Measurements from ENCODE around the gene C3orf52. TPM values are rescaled to one million over a fixed set of nuclear protein-coding genes. Genes with fewer than 3 reads are reported as not detected.
A peak's percentile ranks its signal among the peaks of the same experiment; 100 is the strongest.

The C3orf52 gene
- total RNA-seq, 1 donor from 2014 or later, result 4.2 TPM

DNA sequence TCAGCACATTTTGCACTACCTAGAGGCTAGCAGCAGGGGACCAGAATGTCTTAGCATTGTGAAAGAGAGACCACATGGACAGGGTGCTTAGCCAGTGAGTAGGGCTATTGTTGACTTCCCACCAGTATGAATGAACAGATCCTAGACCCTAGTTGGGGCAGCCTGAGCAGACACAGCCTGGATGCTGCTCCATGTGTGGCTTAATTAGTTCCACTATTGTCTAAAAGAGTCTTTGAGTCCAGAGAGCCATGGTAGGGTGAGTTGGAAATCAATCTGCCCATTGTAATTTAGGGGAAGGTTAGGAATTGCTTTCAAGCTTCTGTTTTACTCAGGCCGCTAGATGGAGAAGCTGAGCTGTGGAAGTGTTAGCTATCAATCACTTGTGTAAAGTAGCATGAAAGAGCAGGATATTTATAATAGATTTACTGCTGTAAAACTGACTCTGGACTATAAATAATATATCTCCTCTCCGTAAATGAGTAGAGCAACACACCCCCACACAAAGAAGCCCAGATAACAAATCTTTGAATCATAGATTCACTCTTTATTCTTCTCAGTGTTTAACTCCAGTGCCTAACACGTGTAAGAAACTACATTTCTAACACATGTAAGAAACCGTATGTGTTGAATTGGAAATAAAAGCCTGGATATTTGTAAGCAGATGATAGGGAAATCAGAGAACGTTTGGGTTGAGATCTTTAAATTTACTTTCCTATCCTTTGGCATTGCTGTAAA lies 50.9 kb downstream of the C3orf52 start:
- DNase-seq, result peak; percentile 71

DNA sequence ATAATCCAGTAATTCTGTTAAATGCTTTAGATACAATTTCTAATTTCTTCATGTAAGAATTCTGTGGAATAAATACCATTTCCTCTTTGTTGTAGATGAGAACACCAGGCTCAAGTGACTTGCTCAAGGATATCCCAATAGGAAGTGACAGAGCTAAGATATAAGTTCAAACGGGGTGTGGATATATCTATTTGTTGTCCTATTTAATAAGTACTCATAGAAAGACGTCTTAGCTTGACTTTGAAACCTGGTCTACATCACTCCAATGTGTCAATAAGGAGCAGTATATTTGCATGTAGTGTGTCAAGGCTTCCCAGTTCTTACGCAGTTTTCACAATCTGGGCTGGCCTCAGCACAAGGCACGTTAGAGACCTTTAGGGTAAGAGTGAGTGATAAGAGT lies 51.6 kb downstream of the C3orf52 start:
- no peak for DNase-seq

DNA sequence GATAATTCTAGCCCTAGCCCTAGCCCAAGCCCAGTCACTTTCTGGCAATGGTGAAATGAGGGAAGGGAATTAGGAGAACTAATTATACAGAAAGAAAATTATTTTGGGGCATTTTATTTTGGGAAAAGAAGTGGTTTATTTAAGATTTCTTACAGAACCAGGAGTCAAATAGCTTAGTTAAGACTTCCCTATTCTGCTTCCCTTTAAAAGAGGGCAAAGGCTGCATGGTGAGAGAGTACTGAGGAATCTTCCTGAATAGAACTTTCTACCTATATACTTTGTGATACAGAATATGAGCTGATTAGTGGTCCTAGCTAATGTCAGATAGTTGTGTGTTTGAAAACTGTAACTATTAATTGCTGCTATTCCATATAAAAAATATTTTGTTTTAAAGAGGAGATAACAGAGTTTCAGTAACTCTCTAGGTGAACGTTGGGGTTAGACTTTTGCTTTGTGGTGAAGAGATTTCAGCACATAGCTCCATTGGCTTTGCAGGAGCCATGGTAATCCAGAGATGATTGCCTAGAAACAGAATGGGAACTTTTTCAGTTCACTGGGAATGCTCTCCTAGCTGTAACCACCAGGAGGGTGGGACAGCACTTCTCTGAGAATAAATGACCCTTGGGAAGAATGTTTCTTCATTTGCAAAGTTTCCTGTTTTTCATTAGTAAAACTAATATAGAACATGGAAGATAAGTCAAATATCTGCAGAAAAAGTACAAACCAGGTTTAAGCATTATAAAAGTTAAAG lies 52.2 kb downstream of the C3orf52 start:
- no peak for DNase-seq

DNA sequence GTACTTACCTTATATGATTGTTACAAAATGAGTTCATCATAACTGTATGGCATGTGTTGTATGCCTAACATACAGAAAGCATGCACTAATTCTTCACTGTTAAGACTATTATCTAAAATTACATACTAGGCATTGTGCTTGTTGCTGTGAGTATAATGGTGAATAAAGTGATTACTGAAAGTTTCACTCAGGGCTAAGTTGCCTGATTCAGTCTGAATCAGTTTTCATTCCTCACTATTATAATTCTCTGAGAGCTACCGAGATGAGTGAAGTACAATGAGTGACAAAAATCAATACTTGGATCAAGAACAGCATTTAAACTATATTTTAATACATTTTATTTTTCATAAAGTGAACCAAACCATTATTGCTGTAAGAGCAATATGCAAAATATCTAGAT lies 54.4 kb downstream of the C3orf52 start:
- no peak for DNase-seq

DNA sequence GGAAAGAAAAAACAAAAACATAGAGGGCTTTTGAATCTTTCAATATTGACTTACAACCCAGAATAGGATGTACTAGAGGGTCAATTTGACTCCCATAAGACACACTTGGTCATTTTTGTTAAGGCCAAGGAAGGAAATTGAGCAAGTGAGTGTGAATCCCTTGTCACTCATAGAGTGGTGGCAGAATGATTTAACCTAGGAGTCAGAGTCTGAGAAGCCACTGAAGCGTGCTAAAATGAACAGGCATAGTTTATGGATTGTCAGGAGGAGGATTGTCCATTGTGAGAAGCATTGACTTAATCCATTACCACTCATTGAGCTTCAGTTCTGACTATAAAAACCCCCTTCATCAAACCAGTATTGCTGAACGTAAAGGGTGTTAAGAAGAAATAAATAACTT lies 55.1 kb downstream of the C3orf52 start:
- DNase-seq, result no peak

DNA sequence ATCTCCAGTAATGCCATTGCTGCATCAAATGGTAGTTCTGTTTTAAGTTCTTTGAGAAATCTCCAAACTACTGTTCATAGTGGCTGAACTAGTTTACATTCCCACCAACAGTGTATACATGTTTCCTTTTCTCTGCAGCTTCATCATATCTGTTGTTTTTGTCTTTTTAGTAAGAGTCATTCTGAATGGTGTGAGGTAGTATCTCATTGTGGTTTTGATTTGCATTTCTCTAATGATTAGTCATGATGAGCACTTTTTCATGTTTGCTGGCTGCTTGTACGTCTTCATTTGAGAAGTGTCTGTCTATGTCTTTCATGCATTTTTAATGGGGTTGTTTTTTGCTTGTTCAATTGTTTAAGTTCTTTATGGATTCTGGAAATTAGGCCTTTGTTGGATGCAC lies 57.1 kb downstream of the C3orf52 start:
- no peak for DNase-seq

DNA sequence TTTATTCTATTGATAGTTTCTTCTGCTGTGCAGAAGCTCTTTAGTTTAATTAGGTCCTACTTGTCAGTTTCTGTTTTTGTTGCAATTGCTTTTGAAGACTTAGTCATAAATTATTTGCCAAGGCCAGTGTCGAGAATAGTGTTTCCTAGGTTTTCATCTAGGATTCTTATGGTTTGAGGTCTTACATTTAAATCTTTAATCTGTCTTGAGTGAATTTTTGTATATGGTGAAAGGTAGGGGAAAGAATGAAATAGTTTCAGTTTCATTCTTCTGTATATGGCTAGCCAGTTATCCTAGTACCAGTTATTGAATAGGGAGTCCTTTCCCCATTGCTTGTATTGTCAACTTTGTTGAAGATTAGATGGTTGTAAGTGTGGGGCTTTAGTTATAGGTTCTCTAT lies 57.5 kb downstream of the C3orf52 start:
- no peak for DNase-seq

DNA sequence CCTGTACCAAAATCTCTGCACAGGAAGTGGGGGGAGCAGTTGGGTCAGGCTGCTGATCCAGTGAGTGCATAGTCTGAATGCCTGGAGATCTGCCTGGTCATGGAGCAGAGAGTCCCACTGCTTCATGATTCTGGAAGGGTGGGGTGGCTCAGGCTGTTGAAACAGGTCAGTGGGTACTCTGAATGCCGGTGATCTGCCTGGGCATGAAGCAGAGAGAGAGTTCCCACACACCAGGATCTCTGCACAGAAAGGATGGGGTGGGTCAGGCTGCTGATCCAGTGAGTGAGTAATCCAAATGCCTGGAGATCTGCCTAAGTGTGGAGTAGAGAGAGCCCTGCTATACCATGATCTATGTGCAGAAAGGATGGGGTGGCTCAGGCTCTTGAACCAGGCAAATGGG lies 62.9 kb downstream of the C3orf52 start:
- no peak for DNase-seq

DNA sequence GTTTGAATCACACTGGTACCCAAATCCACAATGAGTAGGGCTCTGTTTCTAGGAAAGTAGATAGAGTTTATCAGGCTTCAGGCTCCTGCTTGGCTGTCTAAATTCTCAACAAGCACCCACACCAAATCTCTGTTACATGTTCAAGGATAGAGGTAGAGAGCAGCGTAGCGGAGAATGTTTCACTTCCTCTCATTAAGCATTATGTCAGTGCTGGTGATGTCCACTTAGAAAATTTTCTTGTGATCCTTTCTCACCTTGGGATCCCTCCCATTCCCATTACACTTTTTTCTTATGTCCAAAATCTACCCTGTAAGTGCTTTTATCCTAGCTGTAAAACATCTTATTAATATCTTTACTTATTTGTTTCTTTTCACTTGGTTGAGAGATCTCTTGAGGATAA lies 81.6 kb downstream of the C3orf52 start:
- no peak for DNase-seq

Small RNA genes within 50 kb of the gene (small RNA-seq; reads per million reads assigned to genes)
- not detected for gene MIR567 (ENCODE audit: low replicate concordance)

Other genes starting within 250 kb of the C3orf52 start
- gene PHLDB2, start 227.1 kb upstream of the C3orf52 start, total RNA-seq, result 64.4 TPM
- gene ABHD10, start 107.4 kb upstream of the C3orf52 start, total RNA-seq, result 49.4 TPM
- 1.6 TPM for gene TAGLN3, start 87.5 kb upstream of the C3orf52 start, total RNA-seq
- gene TMPRSS7, start 51.7 kb upstream of the C3orf52 start, total RNA-seq, result not detected
- 0.41 TPM for gene GCSAM, start 46.9 kb downstream of the C3orf52 start, total RNA-seq
- gene SLC9C1, start 207.8 kb downstream of the C3orf52 start, total RNA-seq, result 3.2 TPM
- gene CD200, start 246.8 kb downstream of the C3orf52 start, total RNA-seq, result 10.2 TPM

Data from tongue (tissue), 3 donors.